Dedifferentiated amniotic fluid mesenchymal stem cell (primary cell): Measurements from ENCODE around the gene TBX21.

ENCODE experiments used
- DNase-seq: peaks from one replicate; pipeline ENCODE4 v3.0.0-alpha.2; 2016; ENCODE audit errors: extremely low spot score

TBX21 gene

DNA sequence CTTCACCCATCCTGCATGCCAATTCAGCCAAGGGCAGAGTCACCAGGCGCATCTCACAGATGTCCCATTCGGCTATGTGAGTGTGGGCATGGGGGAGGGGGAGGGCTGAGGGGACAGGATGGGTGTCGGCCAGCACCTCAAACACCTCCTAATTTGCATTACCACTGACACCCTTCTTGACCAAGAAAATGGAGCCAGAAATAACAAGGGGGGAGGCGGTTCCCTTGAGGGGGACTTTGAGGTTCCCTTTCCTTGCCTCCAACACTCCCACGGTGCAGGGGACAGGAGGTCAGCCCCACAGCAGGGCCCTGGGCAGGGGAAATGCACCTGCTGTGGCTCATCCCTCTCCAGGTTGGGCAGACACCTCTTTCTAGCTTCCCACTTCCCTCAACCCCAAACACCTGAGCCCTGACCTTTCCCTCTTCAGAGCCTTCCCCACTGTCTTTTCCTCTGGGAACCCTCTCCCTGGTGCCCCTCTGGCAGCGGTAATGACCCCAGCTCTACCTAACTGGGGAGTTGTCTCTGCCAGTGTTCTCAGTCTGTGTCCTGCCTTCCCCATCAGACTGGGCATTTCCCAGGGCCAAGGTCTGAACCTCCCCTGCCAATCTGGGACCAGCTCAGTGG, 18.2 kb upstream of the TBX21 start:
- DNase-seq: no peak

DNA sequence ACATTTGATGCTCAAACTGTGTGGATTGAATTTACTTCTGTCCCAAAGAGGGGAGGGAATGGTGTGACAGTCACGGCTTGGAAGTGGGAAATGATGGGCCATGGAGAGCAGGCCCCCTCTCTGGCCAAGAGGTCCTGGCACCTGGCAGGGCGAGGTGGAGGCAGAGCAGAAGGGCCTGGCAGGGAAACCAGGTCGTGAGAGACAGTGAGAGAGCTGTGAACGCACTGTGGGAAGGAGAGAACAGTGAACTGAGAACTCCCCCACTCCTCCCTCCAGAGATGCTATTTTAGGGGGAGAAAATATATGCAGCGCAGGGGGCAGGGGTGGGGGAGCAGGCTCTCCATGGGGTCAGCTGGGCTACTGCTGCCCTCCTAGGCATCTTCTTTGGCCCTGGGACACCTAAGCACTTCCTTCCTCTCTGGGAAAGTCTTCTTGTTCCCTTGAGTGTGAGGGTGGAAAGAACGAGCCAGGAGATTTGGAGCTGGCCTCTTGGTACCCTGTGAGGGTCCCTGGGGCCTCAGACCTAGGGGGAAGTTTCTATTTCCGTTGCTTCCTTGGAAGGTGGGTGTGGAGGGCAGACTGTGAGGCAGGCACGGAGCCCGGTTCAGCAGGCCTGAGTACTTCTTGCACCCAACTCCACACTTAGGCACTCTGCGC, 17.2 kb upstream of the TBX21 start:
- DNase-seq: no peak

DNA sequence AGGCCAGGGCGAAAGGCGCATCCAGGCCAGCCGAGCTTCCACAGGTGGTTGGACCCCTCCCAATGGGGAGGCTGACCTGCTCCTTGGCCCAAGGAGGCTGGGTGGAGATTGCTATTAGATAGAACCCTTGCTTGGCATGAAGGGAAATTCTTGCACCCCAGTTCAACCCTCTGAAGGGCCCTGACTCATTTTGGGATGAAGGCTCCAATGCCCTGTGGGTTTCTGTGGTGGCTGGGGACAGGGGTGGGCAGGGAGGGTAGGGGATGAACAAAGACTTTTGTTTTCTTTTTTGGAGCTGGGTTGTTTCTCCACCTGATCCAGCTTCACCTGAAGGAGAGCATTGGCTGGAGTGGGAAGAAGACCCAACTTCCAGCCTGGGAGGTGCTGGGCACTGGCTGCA, 16.7 kb upstream of the TBX21 start:
- no peak for DNase-seq

DNA sequence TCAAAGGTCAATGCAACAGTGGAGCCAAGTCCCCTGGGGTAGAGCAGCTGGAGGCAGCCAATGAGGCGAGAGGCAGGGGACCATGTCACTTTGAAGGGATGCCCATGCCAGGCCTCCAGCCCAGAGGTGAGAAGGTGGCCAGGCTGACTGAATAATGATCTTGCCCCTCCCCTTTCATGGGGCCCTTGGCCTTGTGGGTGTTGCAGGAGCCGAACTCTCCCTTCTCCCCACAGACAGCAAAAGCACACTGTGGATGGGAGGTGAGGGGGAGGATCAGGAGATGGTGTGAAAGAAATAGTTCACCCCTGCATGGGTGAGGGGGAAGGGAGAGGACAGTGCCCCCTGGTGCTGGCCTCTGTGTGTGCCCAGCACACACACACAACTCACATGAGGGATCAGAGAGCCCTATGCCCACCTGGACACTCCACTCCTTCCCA, 15.8 kb upstream of the TBX21 start:
- no peak for DNase-seq

DNA sequence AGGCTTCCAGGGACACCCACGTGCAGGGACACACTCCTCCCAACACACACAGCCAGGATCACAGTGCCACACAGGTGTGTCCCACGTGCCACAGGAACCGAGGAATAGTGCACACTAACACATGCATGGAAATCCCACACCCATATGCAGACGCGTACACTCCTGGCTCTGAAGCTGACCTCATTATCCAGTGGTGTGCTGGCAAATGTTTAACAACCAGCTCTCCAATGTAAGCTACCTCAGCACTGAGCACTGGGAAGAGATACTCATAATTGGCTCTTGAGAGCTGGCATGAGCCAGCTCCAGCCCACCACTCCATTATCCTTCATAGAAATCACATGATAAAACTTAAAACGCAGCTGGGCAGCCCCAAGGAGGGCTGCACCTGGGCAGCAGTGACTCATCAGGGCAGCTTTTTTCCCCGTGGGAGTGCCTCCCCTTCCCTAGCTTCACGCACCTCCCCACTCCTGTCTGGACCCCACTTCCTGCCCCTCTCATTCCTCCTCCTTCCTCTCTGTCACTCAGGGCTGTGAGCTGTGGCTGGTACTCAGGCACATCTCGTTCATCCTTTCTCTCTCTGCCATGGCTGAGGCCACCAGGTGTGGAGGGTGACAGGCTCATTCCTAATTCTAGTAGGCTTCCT, 14.9 kb upstream of the TBX21 start:
- DNase-seq: no peak

DNA sequence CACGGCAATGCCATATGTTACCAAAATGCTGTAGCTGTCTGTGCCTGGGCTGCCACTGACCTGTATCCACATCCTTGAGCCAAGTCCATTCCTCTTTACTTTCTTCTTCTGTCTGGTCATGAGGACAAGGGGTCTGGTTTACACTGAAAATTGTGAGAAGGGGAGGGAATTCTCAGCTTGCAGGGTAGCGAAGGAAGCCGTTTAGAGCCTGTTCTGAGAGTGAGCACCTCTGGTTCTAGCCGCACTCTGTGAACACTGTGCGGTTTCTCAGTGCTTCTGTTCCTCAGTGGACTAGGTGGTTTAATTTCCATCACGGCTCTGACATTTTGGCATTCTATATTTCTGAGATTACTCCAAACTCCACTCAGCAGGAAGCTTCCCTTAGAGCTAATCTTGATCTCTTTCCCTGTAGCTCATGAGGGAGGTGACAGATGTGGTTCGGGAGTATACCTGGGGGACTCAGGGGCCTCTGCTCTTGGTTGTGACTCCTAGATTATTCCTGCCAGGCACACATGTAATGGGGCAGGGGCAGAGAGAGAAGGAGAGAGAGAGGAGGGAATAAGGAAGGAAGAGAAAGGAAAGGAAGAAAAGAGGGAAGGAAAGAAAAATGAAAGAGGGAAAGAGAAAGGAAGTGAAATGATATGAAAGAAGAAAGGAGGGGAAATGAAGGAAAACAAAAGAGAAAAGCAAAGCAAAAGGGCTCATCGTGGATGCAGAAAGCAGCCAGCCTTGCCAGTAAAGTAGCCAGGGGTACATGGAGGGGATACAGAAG, 14.2 kb upstream of the TBX21 start:
- no peak for DNase-seq

DNA sequence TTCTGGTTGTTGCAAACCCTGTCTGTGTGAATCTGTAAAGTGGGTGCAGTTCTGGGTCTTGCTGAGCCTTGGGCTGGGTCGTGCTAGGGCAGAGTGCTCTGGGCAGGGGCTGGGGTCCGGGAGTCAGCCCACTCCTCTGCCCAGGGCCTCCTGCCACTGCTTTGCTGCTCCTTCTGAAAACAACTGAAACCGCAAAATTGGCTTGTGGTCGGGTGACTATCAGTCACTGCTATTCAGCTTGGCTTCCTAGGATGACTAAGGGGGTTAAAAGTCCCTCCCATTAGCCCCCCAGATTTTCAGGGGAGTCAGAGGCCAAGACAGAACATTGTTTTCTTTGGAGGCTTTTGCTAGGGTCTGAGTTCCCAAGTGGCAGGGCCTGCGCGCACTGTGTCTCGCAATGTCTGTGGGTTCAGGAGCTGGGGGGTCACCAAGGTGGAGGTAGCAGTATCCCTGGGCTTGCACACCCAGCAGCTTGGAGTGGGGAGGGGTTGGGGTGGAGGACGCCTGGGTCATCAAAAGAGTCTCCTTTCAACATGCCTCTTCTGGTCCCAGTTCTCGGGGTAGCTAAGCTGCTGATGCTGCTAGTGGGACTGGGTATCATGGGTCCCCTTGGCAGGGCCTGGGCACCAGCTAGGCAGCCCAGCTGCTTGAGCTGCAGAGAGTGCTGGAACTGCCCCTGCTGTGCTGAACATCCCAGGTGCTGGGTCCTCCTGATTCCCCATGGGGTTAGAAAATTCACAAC, 13.5 kb upstream of the TBX21 start:
- DNase-seq: peak; percentile 16

DNA sequence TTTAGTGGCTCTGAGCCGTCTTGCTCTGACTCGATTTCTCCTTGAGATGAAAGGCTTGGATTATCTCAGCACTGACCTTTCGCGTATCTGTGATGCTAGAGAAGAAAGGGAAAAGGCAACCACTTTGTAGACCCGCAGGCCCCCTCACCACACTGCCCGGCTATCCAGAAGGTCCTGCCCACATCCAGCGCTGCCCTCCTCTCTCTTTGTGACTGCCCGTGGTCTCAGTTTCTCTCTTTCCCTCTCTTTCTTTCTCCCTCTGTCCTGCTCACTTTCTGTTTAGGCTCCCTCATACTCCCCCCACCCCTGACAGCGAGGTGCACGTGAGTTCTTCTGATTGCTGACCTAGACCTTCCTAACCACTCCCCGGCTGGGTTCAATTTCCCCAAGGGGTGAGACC, 12.8 kb upstream of the TBX21 start:
- no peak for DNase-seq

DNA sequence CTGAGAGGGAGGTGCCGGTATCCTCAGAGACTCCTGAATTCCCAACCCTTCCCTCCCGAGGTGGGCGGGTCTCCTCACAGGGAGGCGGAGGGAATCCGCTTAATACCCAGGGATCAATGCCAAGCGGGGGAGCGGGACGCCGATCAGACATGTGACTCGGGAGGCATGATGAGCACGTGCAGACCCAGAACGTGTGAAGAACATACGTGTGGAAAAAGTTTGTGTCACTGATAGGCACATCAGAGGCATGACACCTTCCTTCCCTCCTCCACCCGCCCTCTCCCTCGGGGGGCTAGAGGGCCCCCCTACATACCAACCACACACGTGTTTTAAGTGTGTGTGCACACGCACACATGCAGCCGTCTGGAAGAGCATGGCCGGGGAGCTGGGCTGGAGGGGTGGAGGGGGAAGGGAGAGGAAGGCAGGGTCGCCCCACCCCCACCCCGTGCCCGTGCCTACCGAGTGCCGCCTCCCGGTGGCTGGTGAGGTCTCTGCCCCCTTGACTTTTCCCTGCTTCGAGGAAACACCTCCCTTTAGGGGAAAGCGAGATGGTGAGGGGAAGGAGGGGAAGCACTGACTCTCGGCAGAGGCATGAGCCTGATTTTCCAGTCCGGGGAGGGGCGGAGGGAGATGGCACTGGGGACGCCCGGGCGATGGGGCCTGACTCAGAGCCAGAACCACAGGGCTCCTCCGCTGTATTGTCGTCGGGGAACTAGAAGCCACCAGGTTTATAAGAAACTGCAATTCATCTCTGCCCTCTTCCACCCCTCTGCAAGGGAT, 12.1 kb upstream of the TBX21 start:
- DNase-seq: peak; percentile 36

DNA sequence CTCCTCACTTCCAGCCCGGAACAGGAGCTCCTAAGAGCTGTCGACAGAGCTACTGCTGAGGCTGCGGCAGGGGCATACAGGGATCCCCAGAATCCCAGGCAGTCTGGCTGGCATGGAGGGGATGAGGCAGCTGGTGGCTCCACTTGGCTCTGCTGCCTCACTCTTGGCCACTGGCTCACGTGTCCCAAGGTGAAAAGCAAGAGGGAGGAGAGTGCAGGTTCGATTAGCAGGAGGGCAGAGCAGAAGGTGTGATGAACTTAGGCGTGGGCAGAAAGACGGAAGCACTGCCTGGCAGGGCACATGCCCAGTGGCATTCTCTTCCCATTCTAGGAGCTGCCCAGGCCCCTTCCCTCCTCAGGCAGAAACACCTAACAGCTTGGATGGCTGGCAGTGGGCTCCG, 11.3 kb upstream of the TBX21 start:
- no peak for DNase-seq

DNA sequence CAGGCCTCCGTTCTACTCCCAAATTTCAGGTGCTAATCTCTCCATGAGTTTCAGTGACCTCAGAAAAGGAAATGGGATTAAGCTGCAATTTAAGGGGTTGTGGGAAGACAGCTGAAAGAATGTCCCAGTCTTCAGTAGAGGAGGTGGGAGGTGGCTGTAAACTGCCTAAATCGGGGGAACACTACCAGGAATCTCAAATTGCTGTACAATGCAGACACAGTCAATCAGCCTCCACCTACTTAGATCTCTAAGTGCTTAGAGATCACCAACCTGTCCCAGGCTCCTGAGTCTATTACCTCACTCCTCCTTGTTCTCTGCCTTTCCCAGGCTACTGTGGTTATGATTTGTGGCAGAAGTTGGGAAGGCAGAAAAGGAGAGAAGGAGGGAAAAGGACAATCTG, 8.3 kb upstream of the TBX21 start:
- DNase-seq: no peak

DNA sequence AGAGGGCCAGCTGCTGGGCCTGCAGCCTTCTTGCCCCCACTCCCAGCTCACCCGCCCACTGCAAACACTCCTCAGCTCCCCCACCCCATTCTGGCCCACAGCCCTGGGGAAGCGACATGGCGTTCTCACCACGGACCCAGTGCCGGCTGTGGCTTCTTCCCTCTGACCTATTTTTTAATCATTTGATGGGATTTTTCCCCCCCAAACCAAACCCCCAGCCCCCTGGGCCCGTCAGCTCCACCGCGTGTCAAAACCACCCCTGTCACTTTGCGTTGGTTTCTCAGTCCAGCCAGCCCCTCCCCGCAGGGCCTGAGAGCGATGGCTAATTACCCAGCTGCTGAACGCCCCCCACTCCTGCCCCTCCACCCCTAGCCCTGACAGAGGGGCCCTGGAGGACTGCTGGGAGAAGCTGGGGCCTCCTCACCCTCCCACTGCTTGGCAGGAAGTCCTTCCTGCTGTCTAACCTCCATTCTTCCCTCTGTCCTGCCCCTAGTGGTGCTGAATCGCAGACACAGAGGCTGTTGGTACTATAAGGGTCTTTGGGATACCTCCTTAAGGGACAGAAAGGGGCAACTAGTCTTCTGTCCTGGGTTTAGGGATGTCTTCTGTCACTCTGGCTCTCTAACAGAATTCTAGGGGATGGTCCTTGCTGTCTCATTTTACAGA, 7.5 kb upstream of the TBX21 start:
- no peak for DNase-seq

DNA sequence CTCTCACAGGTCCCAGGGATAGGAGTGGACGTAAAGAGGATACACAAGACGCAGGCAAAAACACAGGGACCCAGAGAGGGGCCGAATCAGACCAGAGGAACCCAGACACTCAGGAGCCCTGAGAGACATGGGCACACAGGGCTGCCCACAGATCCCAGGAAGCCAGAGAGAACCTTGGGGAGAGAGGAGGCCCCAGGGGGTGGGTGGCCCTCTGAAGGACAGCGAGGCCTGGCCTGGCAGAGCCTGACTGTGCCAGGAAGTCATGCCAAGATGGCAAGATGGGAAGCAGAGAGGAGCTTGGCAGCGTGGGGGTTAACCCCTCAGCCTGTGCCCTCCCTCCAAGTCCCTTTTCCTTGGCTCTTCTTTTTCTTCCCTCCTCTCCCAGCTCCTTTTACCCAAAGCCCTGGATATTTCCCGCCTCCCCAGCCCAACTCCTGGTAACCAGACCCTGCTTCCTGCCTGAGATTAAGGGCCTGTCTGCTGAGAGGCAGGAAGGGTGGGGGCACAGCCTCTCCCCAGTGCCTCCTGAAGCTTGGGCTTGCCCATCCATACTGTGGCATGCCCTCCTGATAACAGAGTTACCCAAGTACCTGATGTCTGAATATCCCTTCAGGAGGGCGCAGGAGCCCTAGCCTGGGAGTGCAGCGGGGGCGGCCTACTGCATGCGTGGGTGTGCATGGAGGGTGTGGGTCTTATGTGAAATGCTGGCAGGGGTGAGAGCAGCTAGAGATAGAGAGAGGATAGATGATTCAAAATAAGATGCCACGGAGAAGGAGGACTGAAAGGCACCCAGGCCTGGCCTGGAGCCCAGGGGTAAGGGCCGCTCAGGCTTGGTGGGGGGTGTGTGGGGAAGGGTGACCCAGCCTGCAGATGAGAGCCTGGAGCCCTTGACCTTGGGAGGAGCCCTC, 6.0 kb upstream of the TBX21 start:
- DNase-seq: no peak

DNA sequence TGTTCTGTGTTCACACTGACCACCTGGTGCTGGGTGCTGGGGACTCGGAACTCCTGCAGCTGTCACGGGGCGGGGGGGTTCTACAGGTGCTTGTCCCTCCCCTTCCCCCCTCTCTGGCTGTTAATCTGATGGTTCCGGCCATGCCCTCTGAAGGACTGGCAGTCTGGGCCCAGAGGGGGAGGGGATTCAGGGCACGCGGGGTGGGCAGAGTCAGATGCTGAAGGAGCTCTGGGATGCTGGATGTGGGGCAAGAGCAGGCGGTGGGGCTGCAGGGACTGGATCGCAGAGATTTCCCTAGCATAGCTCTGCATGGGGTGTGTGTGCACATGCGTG, 5.4 kb upstream of the TBX21 start:
- DNase-seq: no peak

DNA sequence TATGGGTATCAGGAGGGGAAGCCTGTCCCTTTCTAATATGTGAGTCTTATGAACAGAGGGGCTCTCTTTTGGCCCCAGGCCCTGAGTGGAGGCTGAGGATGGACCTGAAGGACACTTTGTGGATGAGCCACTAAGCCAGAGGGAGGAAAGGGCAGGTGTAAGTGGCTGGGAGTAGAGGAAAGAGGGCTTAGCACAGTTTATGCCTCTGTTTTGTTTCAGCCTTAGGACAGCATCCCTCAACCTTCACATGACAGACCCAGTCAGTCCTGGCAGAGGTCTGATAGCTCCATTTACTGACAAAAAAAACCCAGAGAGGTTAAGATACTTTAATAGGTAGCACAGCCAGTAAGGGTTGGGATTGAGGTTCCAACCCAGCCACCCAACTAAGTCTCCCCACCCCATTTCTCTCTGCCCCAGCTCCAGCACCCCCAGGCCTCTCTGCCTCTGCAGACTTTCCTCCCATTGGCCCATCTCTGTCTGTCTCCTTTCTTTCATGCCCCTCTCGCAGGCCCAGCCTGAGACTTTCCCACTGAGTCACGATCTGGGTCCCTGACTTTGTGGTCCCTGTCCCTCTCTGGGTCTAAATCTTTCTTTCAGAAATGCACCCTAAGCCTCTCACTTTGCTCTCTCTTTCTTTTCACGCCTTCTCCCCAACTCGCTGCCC, 4.7 kb upstream of the TBX21 start:
- no peak for DNase-seq

DNA sequence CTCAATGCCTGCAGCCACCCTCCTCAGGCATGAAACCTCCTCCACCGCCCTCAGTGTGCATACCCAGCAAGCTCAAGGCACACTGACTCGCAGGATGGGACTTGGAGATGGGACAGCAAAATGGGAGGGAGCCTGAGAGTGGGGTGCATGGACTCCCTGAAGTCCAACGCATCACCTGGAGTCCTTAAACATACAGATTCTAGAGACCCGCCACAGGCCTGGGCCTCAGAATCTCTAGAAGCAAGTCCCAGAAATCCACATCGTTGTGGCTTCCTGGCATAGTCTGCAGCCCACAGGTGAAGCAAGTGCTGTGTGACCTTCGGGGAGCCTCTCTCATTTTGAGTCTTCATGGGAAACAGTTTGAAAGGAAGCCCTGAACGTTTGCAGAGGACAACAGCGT, 3.6 kb upstream of the TBX21 start:
- DNase-seq: no peak

DNA sequence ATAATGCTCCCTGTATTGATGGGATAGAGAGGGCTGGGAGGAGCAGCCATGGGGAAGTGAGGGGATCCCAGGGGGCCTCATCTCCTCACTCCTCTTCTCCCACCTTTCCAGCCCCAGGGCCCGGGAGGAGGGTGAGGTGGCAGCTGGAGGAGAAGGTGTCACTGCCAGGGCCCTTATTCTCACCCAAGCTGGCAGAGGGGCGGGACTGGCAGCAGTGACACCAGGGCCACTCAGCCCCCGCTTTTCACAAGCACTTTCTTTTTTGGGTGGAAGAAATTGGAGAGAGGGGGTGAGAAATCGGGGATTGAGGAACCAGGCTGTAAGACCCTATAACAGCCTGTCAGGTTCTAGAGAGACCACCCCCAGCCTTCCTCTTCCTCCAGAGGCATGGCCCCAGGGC, 2.4 kb upstream of the TBX21 start:
- DNase-seq: no peak

DNA sequence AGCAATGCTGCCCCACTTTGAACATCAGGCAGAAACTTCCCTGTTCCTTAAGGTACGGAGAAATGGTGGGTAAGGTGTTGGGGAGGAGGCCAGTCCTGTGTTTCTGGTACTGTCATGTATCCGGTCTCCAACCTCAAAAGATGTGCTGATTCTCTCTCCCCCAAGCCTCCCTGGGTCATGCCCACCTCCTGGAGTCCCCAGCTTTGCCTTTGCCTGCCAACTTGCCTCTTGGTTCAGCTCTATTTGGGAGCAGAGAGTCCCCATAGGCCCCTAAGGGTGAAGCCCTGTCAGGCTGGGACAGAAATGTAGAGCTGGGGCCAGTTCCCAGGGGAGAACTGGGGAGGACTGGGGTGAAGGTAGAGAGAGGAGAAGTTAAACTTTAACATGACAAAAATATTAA, 1.6 kb upstream of the TBX21 start:
- DNase-seq: no peak

DNA sequence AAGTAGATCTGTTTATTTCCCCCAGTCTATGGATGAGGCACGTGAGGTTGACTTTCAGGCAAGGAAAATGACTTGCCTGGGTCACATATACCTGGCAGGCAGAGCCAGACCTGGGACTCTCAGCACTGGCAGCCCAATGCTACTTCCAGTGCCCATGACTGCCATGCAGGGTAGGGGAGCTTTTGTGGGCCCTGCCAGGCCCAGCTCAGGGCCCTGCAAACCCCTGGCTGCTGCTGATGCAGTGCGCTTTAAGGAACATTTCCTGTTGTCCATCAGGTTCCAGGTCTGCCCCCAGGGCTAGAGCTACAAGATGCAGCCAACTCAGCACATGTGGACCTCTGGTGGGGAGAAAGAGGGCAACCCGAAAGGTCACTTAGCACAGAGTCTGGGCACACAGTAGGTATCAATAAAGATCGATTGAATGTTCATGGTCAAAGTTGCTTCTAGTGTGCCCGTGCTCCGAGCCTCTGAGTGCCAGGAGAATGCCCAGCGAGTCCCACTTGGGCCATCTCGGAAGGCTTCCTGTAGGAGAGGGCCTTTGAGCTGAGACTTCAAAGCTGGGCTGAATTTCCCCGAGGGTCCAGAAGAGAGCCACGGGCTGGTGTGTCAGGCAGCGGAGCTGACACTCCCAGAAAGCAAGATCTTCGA, 513 bp upstream of the TBX21 start:
- no peak for DNase-seq
